Measurements from ENCODE around the gene CHAF1B. TPM values are rescaled to one million over a fixed set of nuclear protein-coding genes. Genes with fewer than 3 reads are reported as not detected.

The CHAF1B gene
- total and polyA plus RNA-seq, 2 of the 8 experiments (the other 6 are each of a cell fraction or from before 2014, with no cell fraction given): 11.8 to 23.1 TPM

- TF ChIP-seq JUND (IDR thresholded peaks at IDR 0.05; ENCODE audit: low read length) (no peak), CHD1 (IDR thresholded peaks at IDR 0.05; ENCODE audit: low read depth, low read length) (no peak), BCL11A (IDR thresholded peaks at IDR 0.05; ENCODE audit: low read depth in 2 of 2, low read length in 2 of 2) (no peak), NANOG (IDR thresholded peaks at IDR 0.05; ENCODE audit: insufficient read depth, low read depth, low read length, poor library complexity, severe bottlenecking) (no peak), CEBPB (IDR thresholded peaks at IDR 0.05; ENCODE audit: low read depth, low read length) (no peak), CTCF (IDR thresholded peaks at IDR 0.05; ENCODE audit: control extremely low read depth in 1 of 3, insufficient read depth in 1 of 3, low read depth in 1 of 3, low read length in 3 of 3) (no peak)
These were observed 18.5 kb downstream of the CHAF1B start (continued) for GRCh38 chr21:36403713-36404112.

Measured in H1 (cell line).